DOHH2 (cell line): ENCODE results near the gene PCBP3.

Experiments used
- H3F3A ChIP-seq: fragments of 200-600 bp; sonication (generic), shearing (Covaris generic); 2 replicates; pipeline ENCODE4 v1.6.0; 2016; ENCODE audit warnings: antibody characterized with exemption, mild to moderate bottlenecking; ENCODE audit not compliant: control insufficient read depth, insufficient read depth
- H3K27ac ChIP-seq: fragments of 200-600 bp; sonication (generic); 2 replicates; pipeline ENCODE4 v1.5.1; 2014; ENCODE audit warnings: low read depth, mild to moderate bottlenecking, low read length, moderate library complexity
- H3K27me3 ChIP-seq: fragments of 200-600 bp; sonication (generic); 2 replicates; pipeline ENCODE4 v1.6.1; 2014; ENCODE audit warnings: mild to moderate bottlenecking, low read length, mixed read lengths; ENCODE audit not compliant: control insufficient read depth
- H3K36me3 ChIP-seq: fragments of 200-600 bp; sonication (generic); 2 replicates; pipeline ENCODE4 v1.6.1; 2014; ENCODE audit warnings: mild to moderate bottlenecking, low read length, moderate library complexity, mixed read lengths; ENCODE audit not compliant: control insufficient read depth
- H3K4me1 ChIP-seq: fragments of 200-600 bp; sonication (generic); 2 replicates; pipeline ENCODE4 v1.6.1; 2014; ENCODE audit warnings: mild to moderate bottlenecking, low read length, mixed read lengths; ENCODE audit not compliant: control insufficient read depth
- H3K4me2 ChIP-seq: fragments of 200-600 bp; sonication (generic); 2 replicates; pipeline ENCODE4 v1.6.0; 2014; ENCODE audit warnings: mild to moderate bottlenecking, low read length, moderate library complexity
- H3K4me3 ChIP-seq: fragments of 200-600 bp; sonication (generic); 2 replicates; pipeline ENCODE4 v1.5.1; 2014; ENCODE audit warnings: mild to moderate bottlenecking, low read length, mixed read lengths
- H3K79me2 ChIP-seq: fragments of 200-600 bp; sonication (generic); 2 replicates; pipeline ENCODE4 v1.6.1; 2014; ENCODE audit warnings: mild to moderate bottlenecking, low read length, mixed read lengths; ENCODE audit not compliant: control insufficient read depth
- H3K9me2 ChIP-seq: fragments of 200-600 bp; sonication (generic); replicated peaks from 2 replicates; pipeline ENCODE4 v1.6.1; 2014; ENCODE audit warnings: mild to moderate bottlenecking, low read length, mixed read lengths; ENCODE audit not compliant: control insufficient read depth
- H3K9me3 ChIP-seq: fragments of 200-600 bp; sonication (generic); 2 replicates; pipeline ENCODE4 v1.6.1; 2014; ENCODE audit warnings: antibody characterized with exemption, low read length, mixed read lengths; ENCODE audit not compliant: control insufficient read depth, insufficient read depth
- H4K20me1 ChIP-seq: fragments of 200-600 bp; sonication (generic); 2 replicates; pipeline ENCODE4 v1.6.0; 2014; ENCODE audit warnings: low read depth, mild to moderate bottlenecking, antibody characterized with exemption, low read length, moderate library complexity; ENCODE audit not compliant: control insufficient read depth, insufficient read depth
- EZH2phosphoT487 ChIP-seq: fragments of 200-600 bp; sonication (generic); IDR thresholded peaks from 2 replicates; pipeline ENCODE4 v1.6.1; 2017; ENCODE audit warnings: borderline replicate concordance, mild to moderate bottlenecking, antibody characterized with exemption, low read length, moderate library complexity, mixed read lengths
- TF ChIP-seq, protein P1 (sequence below): fragments of 200-600 bp; sonication (generic); IDR thresholded peaks from one replicate; pipeline ENCODE4 v1.5.1; 2014; ENCODE audit warnings: antibody characterized with exemption, mild to moderate bottlenecking, low read depth, low read length; ENCODE audit not compliant: poor library complexity, severe bottlenecking

PCBP3 gene

DNA sequence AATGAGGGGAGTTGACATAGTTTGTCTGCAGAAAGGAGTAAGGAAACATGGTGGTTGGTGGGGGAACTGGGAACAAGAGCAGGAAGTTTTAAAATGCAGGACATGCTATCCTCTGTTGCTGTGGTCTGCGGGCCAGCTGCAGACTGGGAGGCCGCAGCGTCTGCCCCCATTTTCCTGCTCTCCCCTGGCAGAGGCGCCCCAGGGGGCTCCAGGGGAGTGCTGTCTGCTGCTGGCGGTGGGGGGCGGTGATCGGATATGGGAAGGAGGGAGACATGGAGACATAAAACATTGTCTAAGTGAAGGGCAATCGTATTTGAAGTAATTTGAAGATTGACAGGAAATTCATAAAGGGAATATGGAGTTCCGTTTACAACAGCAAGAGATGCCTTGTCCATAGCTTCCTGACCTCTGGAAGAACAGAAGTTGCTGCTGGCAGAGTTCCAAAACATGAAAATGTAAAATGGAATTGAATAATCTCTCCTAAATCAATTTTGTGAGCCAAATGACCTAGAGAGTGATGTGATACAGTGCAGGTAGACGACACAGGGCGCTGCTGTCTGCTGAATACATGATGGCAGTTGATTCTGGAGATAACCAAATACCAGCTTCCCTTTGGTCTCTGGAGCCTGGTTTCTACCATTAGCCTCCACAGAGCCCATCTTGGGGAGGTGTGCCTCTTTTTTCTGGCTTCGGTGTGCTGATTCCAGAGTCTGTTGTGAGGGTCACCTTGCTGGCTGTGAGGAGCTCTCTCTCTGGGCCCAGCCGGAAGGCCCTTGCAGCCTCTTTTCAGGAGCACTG is 61.0 kb downstream of the PCBP3 start:
- H3K79me2 ChIP-seq = no peaks in the 10 kb centered on the region
- H3K4me3 ChIP-seq = no peak overlapping the region
- no peaks in the 10 kb centered on the region; the same call in 1 of the 2 replicates for H3K27me3 ChIP-seq
- no peaks in the 10 kb centered on the region for H3K9me2 ChIP-seq
- H3K4me2 ChIP-seq = no peak overlapping the region
- H3F3A ChIP-seq = no peaks in the 10 kb centered on the region
- no peaks in the 10 kb centered on the region for H3K36me3 ChIP-seq
- no peaks in the 10 kb centered on the region for H4K20me1 ChIP-seq
- no peak for TF ChIP-seq EZH2phosphoT487
- TF ChIP-seq, protein P1, sequence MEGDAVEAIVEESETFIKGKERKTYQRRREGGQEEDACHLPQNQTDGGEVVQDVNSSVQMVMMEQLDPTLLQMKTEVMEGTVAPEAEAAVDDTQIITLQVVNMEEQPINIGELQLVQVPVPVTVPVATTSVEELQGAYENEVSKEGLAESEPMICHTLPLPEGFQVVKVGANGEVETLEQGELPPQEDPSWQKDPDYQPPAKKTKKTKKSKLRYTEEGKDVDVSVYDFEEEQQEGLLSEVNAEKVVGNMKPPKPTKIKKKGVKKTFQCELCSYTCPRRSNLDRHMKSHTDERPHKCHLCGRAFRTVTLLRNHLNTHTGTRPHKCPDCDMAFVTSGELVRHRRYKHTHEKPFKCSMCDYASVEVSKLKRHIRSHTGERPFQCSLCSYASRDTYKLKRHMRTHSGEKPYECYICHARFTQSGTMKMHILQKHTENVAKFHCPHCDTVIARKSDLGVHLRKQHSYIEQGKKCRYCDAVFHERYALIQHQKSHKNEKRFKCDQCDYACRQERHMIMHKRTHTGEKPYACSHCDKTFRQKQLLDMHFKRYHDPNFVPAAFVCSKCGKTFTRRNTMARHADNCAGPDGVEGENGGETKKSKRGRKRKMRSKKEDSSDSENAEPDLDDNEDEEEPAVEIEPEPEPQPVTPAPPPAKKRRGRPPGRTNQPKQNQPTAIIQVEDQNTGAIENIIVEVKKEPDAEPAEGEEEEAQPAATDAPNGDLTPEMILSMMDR = no peak
- H3K4me1 ChIP-seq = no peaks in the 10 kb centered on the region
- H3K27ac ChIP-seq = no peak overlapping the region
- H3K9me3 ChIP-seq = no peaks in the 10 kb centered on the region

GRCh38 chr21:45706299-45706698 is 62.8 kb downstream of the PCBP3 start:
- H3K27me3 ChIP-seq = no peaks in the 10 kb centered on the region
- H3K27ac ChIP-seq = no peak overlapping the region
- no peaks in the 10 kb centered on the region for H3K79me2 ChIP-seq
- no peaks in the 10 kb centered on the region for H3K9me2 ChIP-seq
- H3K36me3 ChIP-seq = no peaks in the 10 kb centered on the region
- H3K4me2 ChIP-seq = no peak overlapping the region
- no peaks in the 10 kb centered on the region for H3K9me3 ChIP-seq
- TF ChIP-seq, protein P1 = no peak
- no peak for TF ChIP-seq EZH2phosphoT487
- H3K4me1 ChIP-seq = no peaks in the 10 kb centered on the region
- no peak overlapping the region for H3K4me3 ChIP-seq
- no peaks in the 10 kb centered on the region for H3F3A ChIP-seq
- no peaks in the 10 kb centered on the region for H4K20me1 ChIP-seq

GRCh38 chr21:45709173-45709572 is 65.6 kb downstream of the PCBP3 start:
- H3K4me3 ChIP-seq = no peak overlapping the region
- no peaks in the 10 kb centered on the region for H3K36me3 ChIP-seq
- no peaks in the 10 kb centered on the region for H3K79me2 ChIP-seq
- H3K4me2 ChIP-seq = no peak overlapping the region
- no peaks in the 10 kb centered on the region for H3K4me1 ChIP-seq
- no peaks in the 10 kb centered on the region for H3K9me3 ChIP-seq
- no peaks in the 10 kb centered on the region for H3F3A ChIP-seq
- no peaks in the 10 kb centered on the region for H4K20me1 ChIP-seq
- H3K27me3 ChIP-seq = no peaks in the 10 kb centered on the region
- no peak for TF ChIP-seq EZH2phosphoT487
- TF ChIP-seq, protein P1 = no peak
- H3K27ac ChIP-seq = no peak overlapping the region
- H3K9me2 ChIP-seq = no peaks in the 10 kb centered on the region
